Mesendoderm (in vitro differentiated cells): ENCODE measurements around the gene BMP8B. TPM values are rescaled to one million over a fixed set of nuclear protein-coding genes. Genes with fewer than 3 reads are reported as not detected.

Source experiments
- DNase-seq: peaks from one replicate; pipeline ENCODE4 v3.0.0; 2013
- H2AK5ac ChIP-seq: 2 replicates; pipeline ENCODE4 v1.6.1; 2013; ENCODE audit warnings: low read length, inconsistent platforms
- H2BK120ac ChIP-seq: 2 replicates; pipeline ENCODE4 v1.6.1; 2013; ENCODE audit warnings: low read depth, mild to moderate bottlenecking, low read length, moderate library complexity, mixed read lengths
- H2BK15ac ChIP-seq: replicated peaks from 2 replicates; pipeline ENCODE4 v1.6.1; 2013; ENCODE audit warnings: low read depth, mild to moderate bottlenecking, moderate library complexity
- H2BK5ac ChIP-seq: 2 replicates; pipeline ENCODE4 v1.6.1; 2013; ENCODE audit warnings: low read length, inconsistent platforms
- H3K18ac ChIP-seq: 2 replicates; pipeline ENCODE4 v1.6.1; 2013; ENCODE audit warnings: mild to moderate bottlenecking, low read length, mixed read lengths
- H3K23ac ChIP-seq: one replicate; pipeline ENCODE4 v1.6.1; 2013; ENCODE audit warnings: low read length
- H3K27ac ChIP-seq: 2 replicates; pipeline ENCODE4 v1.5.1; 2013; ENCODE audit warnings: low read depth, mild to moderate bottlenecking, inconsistent platforms, low read length, moderate library complexity
- H3K27me3 ChIP-seq: 2 replicates; pipeline ENCODE4 v1.6.1; 2013; ENCODE audit warnings: low read length, control low read depth, mild to moderate bottlenecking, inconsistent platforms; ENCODE audit not compliant: insufficient read depth, poor library complexity
- H3K36me3 ChIP-seq: 2 replicates; pipeline ENCODE4 v1.6.1; 2013; ENCODE audit warnings: low read length, inconsistent platforms; ENCODE audit not compliant: control insufficient read depth, insufficient read depth
- H3K4ac ChIP-seq: one replicate; pipeline ENCODE4 v1.6.1; 2013; ENCODE audit warnings: low read depth, mild to moderate bottlenecking, low read length, moderate library complexity
- H3K4me1 ChIP-seq: 2 replicates; pipeline ENCODE4 v1.6.1; 2013; ENCODE audit warnings: low read depth, low read length, inconsistent platforms; ENCODE audit not compliant: control insufficient read depth
- H3K4me2 ChIP-seq: 2 replicates; pipeline ENCODE4 v1.6.1; 2013; ENCODE audit warnings: low read length
- H3K4me3 ChIP-seq: 2 replicates; pipeline ENCODE4 v1.5.1; 2013; ENCODE audit warnings: mild to moderate bottlenecking, low read length
- H3K56ac ChIP-seq: one replicate; pipeline ENCODE4 v1.6.1; 2013; ENCODE audit warnings: low read length
- H3K79me1 ChIP-seq: 2 replicates; pipeline ENCODE4 v1.6.1; 2013; ENCODE audit warnings: low read length, inconsistent platforms
- H3K79me2 ChIP-seq: 2 replicates; pipeline ENCODE4 v1.6.1; 2013; ENCODE audit warnings: mild to moderate bottlenecking, low read length; ENCODE audit not compliant: control insufficient read depth, insufficient read depth
- H3K9ac ChIP-seq: 2 replicates; pipeline ENCODE4 v1.6.1; 2013; ENCODE audit warnings: low read length, inconsistent platforms
- H4K5ac ChIP-seq: one replicate; pipeline ENCODE4 v1.6.1; 2013; ENCODE audit warnings: low read length
- H4K8ac ChIP-seq: one replicate; pipeline ENCODE4 v1.6.1; 2013; ENCODE audit warnings: low read depth, mild to moderate bottlenecking, control low read depth, low read length, moderate library complexity
- WGBS: extraction: QIAGEN DNeasy Blood & Tissue Kit; methylation state at CpG from one replicate; pipeline ENCODE4 v1.1.7; 2013; ENCODE audit warnings: low lambda C conversion rate, missing lambda C conversion rate; ENCODE audit not compliant: insufficient coverage; ENCODE audit errors: extremely low coverage; 5-methylcytosine and 5-hydroxymethylcytosine counted together
- polyA plus RNA-seq, 2 experiments: library from polyadenylated mRNA; stranded (reverse); fragments of 200-250 nt; gene quantifications; one replicate each; pipeline ENCODE4 v1.2.3, GENCODE V29; 2013

BMP8B gene
- polyA plus RNA-seq (2013, experiment 1 of 2): 0.06 TPM
- 0.07 TPM for polyA plus RNA-seq (2013, experiment 2 of 2)

DNA sequence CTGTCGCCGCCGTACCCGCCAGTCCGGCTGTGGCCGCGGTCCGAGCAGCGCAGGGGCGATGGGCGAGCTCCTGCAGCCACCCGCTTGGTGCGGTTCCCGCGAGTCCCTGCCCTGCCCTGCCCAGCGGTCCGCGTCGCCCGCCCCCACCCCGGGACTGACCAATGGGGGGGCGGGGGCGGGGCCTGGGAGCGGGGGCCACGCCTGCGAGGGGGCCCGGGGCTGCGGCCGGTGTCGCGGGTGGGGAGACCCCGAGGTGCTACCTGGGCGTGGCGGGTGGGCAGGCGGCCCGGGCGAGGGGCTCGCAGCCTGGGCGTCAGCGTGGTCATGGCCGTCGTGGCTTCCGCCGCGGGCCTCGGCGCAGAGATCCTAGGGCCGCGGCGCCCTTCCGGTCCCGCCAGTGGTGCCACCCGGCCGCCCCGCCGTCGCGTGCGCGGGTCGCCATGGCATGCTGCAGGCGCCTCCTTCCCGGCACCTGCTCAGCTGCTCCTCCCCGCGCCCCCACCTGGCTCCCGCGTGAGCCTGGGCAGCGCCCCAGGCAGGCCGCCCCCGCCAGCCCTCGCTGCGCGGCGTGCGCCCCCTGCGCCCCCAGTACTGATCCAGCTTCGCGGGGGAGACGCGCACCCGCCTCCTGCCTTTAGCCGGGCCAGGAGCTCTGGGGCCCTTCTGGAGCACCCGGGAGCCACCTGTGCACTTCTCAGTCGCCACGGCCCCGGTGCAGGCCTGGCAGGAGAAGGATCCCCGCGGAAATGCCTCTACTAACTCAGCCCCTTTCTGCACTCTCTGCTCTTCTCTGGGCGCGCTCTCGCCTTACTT lies at the start of gene BMP8B:
BMP8B (minus strand) TSS at position 108 of the 813 bp plus-strand sequence. CDS start 380 bp downstream, outside the sequence.
- Histone ChIP-seq H2BK15ac (no peak within 1 kb of the TSS), H3K27ac (no peak within 1 kb of the TSS), H3K79me1 (no peaks in the 10 kb centered on the region), H3K27me3 (peaks cover 14% of the 10 kb centered on the region), H3K4me1 (no peaks in the 10 kb centered on the region), H2BK120ac (no peak within 1 kb of the TSS), H3K56ac (peak within 1 kb of the TSS; percentile 67), H2BK5ac (no peak within 1 kb of the TSS), H3K4me2 (peak within 1 kb of the TSS; percentile 61), H3K18ac (no peak within 1 kb of the TSS), H3K9ac (peak within 1 kb of the TSS; percentile 24), H4K8ac (no peak within 1 kb of the TSS), H3K4ac (no peak within 1 kb of the TSS), H4K5ac (no peak within 1 kb of the TSS), H3K79me2 (no peaks in the 10 kb centered on the region), H3K36me3 (no peaks in the 10 kb centered on the region), H3K23ac (no peak within 1 kb of the TSS), H3K4me3 (no peak within 1 kb of the TSS), H2AK5ac (no peak within 1 kb of the TSS)
- no CpG with 5 or more reads among the region's 91 CpGs for WGBS
- peak; percentile 23 for DNase-seq

DNA sequence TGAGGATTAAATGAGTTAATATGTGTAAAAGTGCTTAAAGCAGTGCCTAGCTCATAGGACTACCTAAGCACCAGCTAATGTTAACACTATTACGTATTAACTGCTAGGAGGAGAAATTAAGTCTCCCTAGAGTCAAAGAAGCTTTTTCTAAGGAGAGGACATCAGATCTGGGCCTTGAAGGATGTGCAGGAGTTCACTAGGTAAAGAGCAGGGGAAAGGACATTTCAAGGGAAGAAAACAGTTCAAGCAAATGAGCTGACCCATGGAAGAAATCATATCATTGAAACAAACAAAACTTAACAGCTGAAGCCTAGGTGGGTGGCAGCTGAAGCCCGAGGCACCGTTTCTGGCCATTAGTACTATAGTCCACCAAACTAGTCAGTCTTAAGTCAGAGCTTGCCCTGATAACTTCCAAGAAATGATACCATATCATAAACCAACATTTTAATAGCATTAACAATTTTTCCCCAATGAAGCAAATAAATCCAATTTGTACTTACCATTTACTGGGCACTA lies 48.0 kb upstream of the BMP8B start:
- H3K23ac ChIP-seq: no peak overlapping the region

GRCh38 chr1:39835935-39836594 lies 47.4 kb upstream of the BMP8B start:
- no peak overlapping the region for H3K27ac ChIP-seq
- no peak overlapping the region for H3K4me3 ChIP-seq
- no peak overlapping the region for H4K8ac ChIP-seq
- no peak overlapping the region for H4K5ac ChIP-seq
- no peak overlapping the region for H3K9ac ChIP-seq
- no peaks in the 10 kb centered on the region for H3K79me2 ChIP-seq
- no peak overlapping the region for H3K18ac ChIP-seq
- no peaks in the 10 kb centered on the region for H3K4me1 ChIP-seq
- H2BK120ac ChIP-seq: no peak overlapping the region
- no peak overlapping the region for H2BK5ac ChIP-seq
- no peak overlapping the region for H3K4ac ChIP-seq
- WGBS: no CpG with 5 or more reads among the region's 7 CpGs
- H3K27me3 ChIP-seq: no peaks in the 10 kb centered on the region
- no peak for DNase-seq
- H3K23ac ChIP-seq: no peak overlapping the region
- H2AK5ac ChIP-seq: no peak overlapping the region
- no peak overlapping the region for H3K56ac ChIP-seq
- no peaks in the 10 kb centered on the region for H3K79me1 ChIP-seq
- no peak overlapping the region for H3K4me2 ChIP-seq
- H3K36me3 ChIP-seq: no peaks in the 10 kb centered on the region
- H2BK15ac ChIP-seq: no peak overlapping the region

More for the DNA sequence above, 48.0 kb upstream of the BMP8B start:
- Histone ChIP-seq H3K56ac (no peak overlapping the region), H3K27ac (no peak overlapping the region), H3K79me2 (no peaks in the 10 kb centered on the region), H3K4me1 (no peaks in the 10 kb centered on the region), H2BK15ac (no peak overlapping the region), H4K8ac (no peak overlapping the region), H3K27me3 (no peaks in the 10 kb centered on the region), H3K4ac (no peak overlapping the region), H2BK5ac (no peak overlapping the region), H4K5ac (no peak overlapping the region), H3K4me3 (no peak overlapping the region), H3K36me3 (peaks cover 2% of the 10 kb centered on the region), H3K4me2 (no peak overlapping the region), H3K9ac (no peak overlapping the region), H3K18ac (no peak overlapping the region), H2AK5ac (no peak overlapping the region), H3K79me1 (no peaks in the 10 kb centered on the region), H2BK120ac (no peak overlapping the region)
- DNase-seq: no peak
- no CpG with 5 or more reads among the region's 3 CpGs for WGBS

- H4K8ac ChIP-seq: no peak overlapping the region
- H3K4ac ChIP-seq: no peak overlapping the region
- no peak overlapping the region for H3K23ac ChIP-seq
- no peak overlapping the region for H2AK5ac ChIP-seq
- no peaks in the 10 kb centered on the region for H3K79me2 ChIP-seq
- H2BK15ac ChIP-seq: no peak overlapping the region
- no peaks in the 10 kb centered on the region for H3K27me3 ChIP-seq
- H4K5ac ChIP-seq: no peak overlapping the region
- no peak for DNase-seq
- H3K4me3 ChIP-seq: no peak overlapping the region
- no peaks in the 10 kb centered on the region for H3K79me1 ChIP-seq
- H3K56ac ChIP-seq: no peak overlapping the region
- H3K27ac ChIP-seq: no peak overlapping the region
- H2BK5ac ChIP-seq: no peak overlapping the region
- WGBS: no CpG with 5 or more reads among the region's 2 CpGs
- no peak overlapping the region for H3K4me2 ChIP-seq
- peaks cover under 1% of the 10 kb centered on the region for H3K4me1 ChIP-seq
- H3K36me3 ChIP-seq: no peaks in the 10 kb centered on the region
- H2BK120ac ChIP-seq: no peak overlapping the region
- H3K9ac ChIP-seq: no peak overlapping the region
- no peak overlapping the region for H3K18ac ChIP-seq
Measured at GRCh38 chr1:39835110-39835509, 46.4 kb upstream of the BMP8B start.

- Histone ChIP-seq H4K8ac (no peak overlapping the region), H3K79me2 (no peaks in the 10 kb centered on the region), H3K4me1 (peaks cover 4% of the 10 kb centered on the region), H3K4me2 (no peak overlapping the region), H2AK5ac (no peak overlapping the region), H3K23ac (no peak overlapping the region), H3K36me3 (no peaks in the 10 kb centered on the region), H2BK15ac (no peak overlapping the region), H3K27ac (no peak overlapping the region), H3K56ac (no peak overlapping the region), H3K18ac (no peak overlapping the region), H4K5ac (no peak overlapping the region), H2BK120ac (no peak overlapping the region), H3K27me3 (no peaks in the 10 kb centered on the region), H3K4me3 (no peak overlapping the region), H3K9ac (no peak overlapping the region), H2BK5ac (no peak overlapping the region), H3K4ac (no peak overlapping the region), H3K79me1 (no peaks in the 10 kb centered on the region)
- DNase-seq: no peak
- WGBS: 100% methylated on average over 1 of the region's 9 CpGs
Measured at GRCh38 chr1:39833621-39834385, 45.1 kb upstream of the BMP8B start.
